Stimulated activated CD4-positive, alpha-beta T cell treated with anti-CD3 and anti-CD28 coated beads, Interleukin-12 subunit alpha, Interleukin-12 subunit beta, amount 100 ng/mL, for 48 hours (primary cell): ENCODE results near the gene CEP63.
"Not testable (repeated sequence)": the region's sequence is repeated elsewhere in the genome, so short reads cannot be mapped to it uniquely, and the experiment has no call there.

Source experiments
- DNase-seq, 3 donors: peaks; one replicate each; pipeline ENCODE4 v3.0.0-alpha.2; 2020; ENCODE audit warnings: low read depth in 2 of 3, low spot score in 1 of 3

The CEP63 gene

DNA sequence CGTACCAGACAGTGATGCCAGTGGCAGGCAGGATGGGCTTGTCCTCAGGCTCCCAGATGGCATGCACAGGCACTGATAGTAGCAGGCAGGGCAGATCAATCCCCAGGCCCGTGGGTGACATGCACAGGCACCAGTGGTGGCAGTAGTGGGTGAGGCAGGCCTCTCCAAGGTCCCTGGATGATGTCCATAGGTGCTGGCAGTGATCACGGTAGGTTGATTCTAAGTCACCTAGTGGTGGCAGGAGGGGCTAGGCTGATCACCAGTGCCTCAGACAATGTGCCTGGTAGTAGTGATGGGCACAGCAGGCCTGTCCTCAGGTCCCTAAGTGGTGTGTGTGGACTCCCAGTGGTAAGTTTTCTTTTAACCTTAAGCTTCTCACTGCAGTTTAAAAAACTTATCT is 19.6 kb downstream of the CEP63 start:
- no peak for DNase-seq

GRCh38 chr3:134511500-134511899 is 25.6 kb downstream of the CEP63 start:
- DNase-seq: no peak

GRCh38 chr3:134516905-134517304 is 31.0 kb downstream of the CEP63 start:
- DNase-seq: no peak

- DNase-seq: no peak
Observed at GRCh38 chr3:134517791-134518190, 31.9 kb downstream of the CEP63 start.

DNA sequence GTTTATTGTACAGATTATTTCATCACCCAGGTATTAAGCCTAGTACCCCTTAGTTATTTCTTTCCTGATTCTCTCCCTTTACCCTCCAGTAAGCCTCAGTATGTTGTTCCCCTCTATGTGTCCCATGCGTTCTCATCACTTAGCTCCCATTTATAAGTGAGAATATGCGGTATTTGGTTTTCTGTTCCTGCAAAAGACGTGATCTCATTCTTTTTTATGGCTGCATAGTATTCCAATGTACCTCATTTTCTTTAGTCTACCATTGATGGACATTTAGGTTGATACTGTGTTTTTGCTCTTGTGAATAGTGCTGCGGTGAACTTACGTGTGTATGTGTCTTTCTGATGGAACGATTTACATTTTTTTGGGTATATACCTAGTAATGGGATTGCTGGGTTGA is 36.7 kb downstream of the CEP63 start:
- DNase-seq: no peak

- no peak for DNase-seq
Observed at GRCh38 chr3:134525293-134525692, 39.4 kb downstream of the CEP63 start.

DNA sequence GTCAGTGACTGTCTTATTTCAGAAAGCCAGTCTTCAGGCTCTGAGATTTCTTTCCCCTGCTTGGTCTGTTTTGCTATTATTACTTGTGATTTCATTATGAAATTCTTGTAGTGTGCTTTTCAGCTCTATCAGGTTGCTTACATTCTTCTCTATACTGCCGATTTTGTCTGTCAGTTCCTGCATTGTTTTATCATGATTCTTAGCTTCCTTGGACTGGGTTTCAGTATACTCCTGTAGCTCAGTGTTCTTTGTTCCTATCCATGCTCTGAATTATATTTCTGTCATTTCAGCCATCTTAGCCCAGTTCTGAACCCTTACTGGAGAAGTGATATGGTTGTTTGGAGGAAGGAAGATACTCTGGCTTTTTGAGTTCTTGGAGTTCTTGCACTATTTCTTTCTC is 40.5 kb downstream of the CEP63 start:
- no peak for DNase-seq

DNA sequence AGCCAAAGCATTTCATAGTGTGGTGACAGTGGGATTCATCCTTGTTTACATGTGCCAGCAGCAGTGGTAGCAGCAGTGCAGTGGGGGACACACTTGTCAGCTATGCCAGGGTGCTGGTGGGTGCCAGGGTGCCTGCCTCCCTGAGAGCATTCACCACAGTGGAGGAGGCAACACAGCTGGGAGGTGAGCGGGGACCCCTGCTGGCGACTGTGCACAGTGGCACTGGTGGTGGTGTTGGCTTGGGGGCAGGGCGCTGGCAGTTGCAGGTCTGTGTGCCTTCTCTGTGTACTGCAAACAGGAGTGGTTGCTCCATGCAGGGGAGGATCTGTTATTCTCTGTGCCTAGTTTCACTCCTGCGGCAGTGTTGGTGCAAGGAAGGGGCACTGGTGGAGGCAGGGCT is 41.2 kb downstream of the CEP63 start:
- no peak for DNase-seq

- no peak for DNase-seq
Observed at GRCh38 chr3:134527538-134528186, 41.8 kb downstream of the CEP63 start.

DNA sequence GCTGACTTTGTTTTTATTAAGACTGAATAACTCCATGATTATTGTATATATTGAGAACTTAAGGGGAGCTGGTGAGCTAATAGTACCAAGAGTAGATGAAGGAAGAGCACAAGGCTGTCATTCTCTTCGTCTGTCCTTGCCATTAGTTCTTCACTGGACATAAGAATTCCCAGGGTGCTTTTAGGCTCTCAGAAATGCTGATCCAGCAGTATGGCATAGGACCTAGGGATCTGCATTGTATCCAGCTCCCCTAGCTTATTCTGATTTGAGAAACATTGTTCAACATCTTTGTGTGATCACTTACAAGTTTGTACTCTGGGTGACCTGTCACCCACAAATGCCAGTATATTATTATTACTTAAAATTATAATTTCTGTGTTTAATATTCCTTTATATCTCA is 47.6 kb downstream of the CEP63 start:
- no peak for DNase-seq

GRCh38 chr3:134535186-134535970 is 49.5 kb downstream of the CEP63 start:
- no peak for DNase-seq

- DNase-seq: no peak
Observed at GRCh38 chr3:134536781-134537180, 50.9 kb downstream of the CEP63 start.

GRCh38 chr3:134542287-134542958 is 56.6 kb downstream of the CEP63 start:
- DNase-seq: no peak

DNA sequence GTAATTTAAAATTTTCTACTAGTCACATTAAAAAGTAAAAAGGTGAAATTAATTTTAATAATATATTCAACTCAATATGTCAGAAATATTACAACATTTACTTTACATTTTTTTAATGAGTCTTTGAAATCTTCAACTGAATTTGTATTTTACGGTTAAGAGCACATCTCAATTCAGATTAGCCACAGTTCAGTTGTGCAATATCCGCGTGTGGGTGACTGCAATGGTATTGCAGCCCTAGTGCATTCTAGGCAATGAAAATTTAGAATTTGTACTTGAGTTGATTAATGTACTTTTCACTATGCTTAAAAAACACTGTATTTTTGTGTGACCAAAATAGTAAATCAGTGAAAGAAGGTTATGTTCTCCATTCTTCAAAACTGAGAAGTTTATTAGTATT is 57.3 kb downstream of the CEP63 start:
- DNase-seq: no peak

DNA sequence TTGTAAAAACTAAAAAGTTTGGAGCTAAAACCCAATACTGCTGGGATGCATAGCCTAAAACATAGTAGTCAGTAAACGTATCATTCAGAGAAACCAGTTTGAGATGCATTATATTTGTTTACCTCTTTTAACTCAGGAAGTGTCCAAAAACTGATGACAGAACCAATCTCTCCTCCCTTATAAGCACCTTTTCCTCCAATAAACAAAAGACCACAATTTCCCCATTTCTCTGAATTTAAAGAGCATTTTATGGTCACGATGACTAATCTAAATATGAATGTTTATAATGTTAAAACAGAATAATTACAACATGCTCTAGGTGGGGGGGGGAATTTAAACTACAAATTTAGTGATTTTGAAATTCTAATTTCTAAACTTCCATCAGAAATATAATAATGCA is 58.5 kb downstream of the CEP63 start:
- no peak for DNase-seq

- DNase-seq: not testable (repeated sequence)
Observed at GRCh38 chr3:134544783-134545182, 58.9 kb downstream of the CEP63 start.

DNA sequence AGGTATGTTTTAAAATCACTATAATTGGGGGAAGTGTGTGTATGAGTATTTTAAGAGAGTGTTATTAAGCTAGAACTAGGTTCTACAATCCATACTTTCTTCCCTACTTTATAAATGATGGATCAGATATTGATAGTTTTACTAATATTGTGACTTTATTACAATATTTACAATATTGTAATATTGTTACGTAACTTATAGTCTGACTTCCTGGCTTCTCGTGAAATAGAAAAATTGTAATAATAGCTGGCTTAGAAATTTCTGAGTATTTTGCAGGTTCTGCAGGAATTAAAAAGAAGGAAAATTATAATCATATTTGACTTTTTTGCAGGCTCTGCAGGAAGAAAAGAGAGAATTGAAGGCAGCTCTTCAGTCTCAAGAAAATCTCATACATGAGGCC is 60.0 kb downstream of the CEP63 start:
- DNase-seq: no peak

- no peak for DNase-seq
Observed at GRCh38 chr3:134552784-134553183, 66.9 kb downstream of the CEP63 start.

GRCh38 chr3:134559591-134559990 is 73.7 kb downstream of the CEP63 start:
- DNase-seq: no peak

- DNase-seq: no peak
Observed at GRCh38 chr3:134562055-134562454, 76.2 kb downstream of the CEP63 start.

DNA sequence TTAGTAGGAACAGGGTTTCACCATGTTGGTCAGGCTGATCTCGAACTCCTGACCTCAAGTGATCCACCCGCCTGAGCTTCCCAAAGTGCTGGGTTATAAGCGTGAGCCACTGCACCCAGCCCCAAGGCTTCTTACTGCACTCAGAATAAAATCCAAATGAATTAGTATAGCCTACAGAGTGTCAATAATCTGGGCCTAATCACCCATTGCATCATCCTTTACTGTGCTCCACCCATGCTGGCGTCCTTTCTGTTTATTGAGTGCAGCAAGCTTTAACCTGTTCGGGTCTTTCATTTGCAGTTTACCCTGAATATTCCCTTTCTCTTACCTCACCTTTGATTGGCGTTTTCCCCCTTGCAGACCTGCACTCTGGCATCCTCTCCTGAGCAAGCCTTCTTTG is 77.7 kb downstream of the CEP63 start:
- DNase-seq: no peak

DNA sequence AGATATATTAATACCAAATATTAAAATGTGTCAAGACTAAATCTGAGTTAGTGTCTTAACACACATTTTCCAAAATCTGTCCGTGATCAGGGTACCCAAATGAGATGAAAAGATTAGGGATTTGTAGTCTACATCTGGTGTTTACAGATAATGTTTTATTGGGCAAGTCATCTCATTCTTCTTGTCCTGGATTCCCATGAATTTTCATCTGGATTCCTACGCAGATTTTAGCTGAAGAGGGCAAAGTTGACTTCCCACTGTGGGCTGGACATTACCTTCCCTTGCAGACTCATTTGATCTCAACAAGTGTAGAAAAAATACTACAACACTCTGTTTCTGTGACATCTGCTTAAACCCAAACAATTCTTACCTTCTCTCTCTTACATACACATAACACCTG is 79.1 kb downstream of the CEP63 start:
- no peak for DNase-seq
